Measurements from ENCODE around the gene CLMP.

CLMP gene

GRCh38 chr11:123180574-123180973 is 14.5 kb downstream of the CLMP start:
- H3K27ac ChIP-seq = peak overlapping the region; percentile 43
- DNase-seq (ENCODE audit: low spot score) = no peak
- POLR2A ChIA-PET (ENCODE audit: low non-redundant PET) = no interaction called here
- CTCF ChIA-PET = interaction anchor here (0.6 kb wide), 1 partner anchor 551 kb away, joined by 3 read pairs; no protein-coding TSS in a partner anchor
- no peak for TF ChIP-seq CTCF (conservative IDR thresholded peaks at IDR 0.05; ENCODE audit: low read depth)

- ChIA-PET POLR2A (ENCODE audit: low non-redundant PET) (no interaction called here), CTCF (interaction anchor here (0.6 kb wide), 1 partner anchor 551 kb away, joined by 3 read pairs; no protein-coding TSS in a partner anchor)
- TF ChIP-seq CTCF (conservative IDR thresholded peaks at IDR 0.05; ENCODE audit: low read depth) = no peak
- H3K27ac ChIP-seq = peak overlapping the region; percentile 43; the same call in 1 of the 2 replicates
- DNase-seq (ENCODE audit: low spot score) = no peak
Measured at GRCh38 chr11:123180166-123180565, 14.9 kb downstream of the CLMP start.

- no peak for DNase-seq (ENCODE audit: low spot score)
- no peak for TF ChIP-seq CTCF (conservative IDR thresholded peaks at IDR 0.05; ENCODE audit: low read depth)
- H3K27ac ChIP-seq = no peak overlapping the region
- POLR2A ChIA-PET (ENCODE audit: low non-redundant PET) = no interaction called here
- CTCF ChIA-PET = no interaction called here
Measured at GRCh38 chr11:123179586-123179985, 15.5 kb downstream of the CLMP start.

- H3K27ac ChIP-seq = no peak overlapping the region; the same call in 1 of the 2 replicates
- CTCF ChIA-PET = no interaction called here
Measured at GRCh38 chr11:123178186-123178585, 16.9 kb downstream of the CLMP start.

GRCh38 chr11:123176785-123177184 is 18.3 kb downstream of the CLMP start:
- CTCF ChIA-PET = interaction anchor here (0.8 kb wide), 1 partner anchor 85 kb away, joined by 3 read pairs; no protein-coding TSS in a partner anchor
- POLR2A ChIA-PET (ENCODE audit: low non-redundant PET) = no interaction called here
- no peak for TF ChIP-seq CTCF (conservative IDR thresholded peaks at IDR 0.05; ENCODE audit: low read depth)
- DNase-seq (ENCODE audit: low spot score) = no peak
- H3K27ac ChIP-seq = peak overlapping the region; percentile 64

More at GRCh38 chr11:123178186-123178585, 16.9 kb downstream of the CLMP start:
- no peak for DNase-seq (ENCODE audit: low spot score)
- no peak for TF ChIP-seq CTCF (conservative IDR thresholded peaks at IDR 0.05; ENCODE audit: low read depth)
- POLR2A ChIA-PET (ENCODE audit: low non-redundant PET) = no interaction called here

GRCh38 chr11:123174196-123175183 is 20.6 kb downstream of the CLMP start:
- POLR2A ChIA-PET (ENCODE audit: low non-redundant PET) = no interaction called here
- peak; percentile 87 for DNase-seq (ENCODE audit: low spot score)
- peak overlapping the region; percentile 90 for H3K27ac ChIP-seq
- no peak for TF ChIP-seq CTCF (conservative IDR thresholded peaks at IDR 0.05; ENCODE audit: low read depth)
- CTCF ChIA-PET = interaction anchor here (0.7 to 1.6 kb wide), 3 partner anchors 29 to 1611 kb away, joined by 4 to 9 read pairs (median 4); no protein-coding TSS in a partner anchor

Measured in RWPE1 (cell line).